Pons (tissue), 1 donor: ENCODE measurements around the gene SP100.
"Not testable (repeated sequence)": the region's sequence is repeated elsewhere in the genome, so short reads cannot be mapped to it uniquely, and the experiment has no call there.

Experiments
- DNase-seq: peaks from one replicate; pipeline ENCODE4 v3.0.0-alpha.2; 2016; ENCODE audit warnings: low spot score

SP100 gene

GRCh38 chr2:230416061-230416721, at the start of gene SP100:
SP100 (plus strand) TSS chr2:230416201; CDS start chr2:230416297, 96 bp downstream.
- peak; percentile 59 for DNase-seq

DNA sequence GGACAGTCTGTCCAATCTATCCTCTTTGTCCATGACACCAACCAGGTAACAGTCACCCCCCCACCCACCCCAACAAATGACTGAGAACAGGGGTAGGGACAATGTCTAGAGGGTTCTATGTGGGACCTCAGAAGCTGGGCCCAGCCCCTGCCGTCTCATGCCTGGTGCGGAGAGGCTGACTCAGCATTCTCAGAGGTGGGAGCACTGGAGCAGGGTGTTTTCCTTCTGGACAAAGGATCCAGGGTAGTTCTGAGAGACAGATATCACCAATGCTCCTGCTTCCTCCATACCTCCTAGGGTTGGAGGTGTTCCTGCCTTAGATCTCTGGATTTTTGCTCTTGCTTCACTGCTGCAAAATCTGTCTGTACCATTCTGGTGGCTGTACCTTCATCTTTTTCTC, 33.9 kb upstream of the SP100 start:
- no peak for DNase-seq

DNA sequence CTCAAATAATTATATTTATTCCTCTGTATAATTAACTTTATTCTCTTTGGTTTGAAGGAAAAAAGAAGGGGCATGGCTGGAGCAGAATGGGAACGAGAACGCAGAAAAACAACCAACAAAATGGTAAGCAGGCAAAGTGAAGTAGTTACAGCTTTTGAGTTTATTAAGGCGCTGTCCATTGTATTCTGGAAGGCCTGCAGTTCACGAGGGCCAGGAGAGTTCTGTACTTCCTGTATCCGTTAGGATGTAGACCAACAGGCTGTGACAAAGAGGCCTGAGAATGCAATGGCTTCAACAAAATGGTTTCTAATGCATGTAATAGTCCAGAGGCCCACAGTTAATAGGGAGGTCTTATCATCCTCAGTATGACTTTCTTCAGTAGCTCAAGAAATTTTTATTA, 32.5 kb upstream of the SP100 start:
- no peak for DNase-seq

GRCh38 chr2:230384986-230385385, 31.0 kb upstream of the SP100 start:
- no peak for DNase-seq

DNA sequence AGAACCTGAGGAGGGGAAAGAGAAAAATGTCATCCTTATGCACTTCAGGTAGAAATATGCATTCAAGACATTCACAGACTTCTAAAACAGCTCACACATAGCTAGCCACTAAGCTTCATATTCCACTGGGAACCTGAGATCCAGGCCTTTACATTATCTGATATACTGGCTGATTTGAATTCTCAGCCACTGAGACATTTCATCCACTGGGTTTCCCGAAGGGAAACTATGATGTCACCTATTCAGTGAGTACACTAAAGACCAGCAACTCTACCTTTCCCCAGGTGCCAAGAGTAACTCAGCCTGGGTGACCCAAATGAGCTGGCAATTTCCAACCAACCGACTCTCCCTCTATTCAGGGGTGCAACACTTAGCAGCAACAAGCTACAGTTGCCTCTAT, 21.7 kb upstream of the SP100 start:
- DNase-seq = no peak

DNA sequence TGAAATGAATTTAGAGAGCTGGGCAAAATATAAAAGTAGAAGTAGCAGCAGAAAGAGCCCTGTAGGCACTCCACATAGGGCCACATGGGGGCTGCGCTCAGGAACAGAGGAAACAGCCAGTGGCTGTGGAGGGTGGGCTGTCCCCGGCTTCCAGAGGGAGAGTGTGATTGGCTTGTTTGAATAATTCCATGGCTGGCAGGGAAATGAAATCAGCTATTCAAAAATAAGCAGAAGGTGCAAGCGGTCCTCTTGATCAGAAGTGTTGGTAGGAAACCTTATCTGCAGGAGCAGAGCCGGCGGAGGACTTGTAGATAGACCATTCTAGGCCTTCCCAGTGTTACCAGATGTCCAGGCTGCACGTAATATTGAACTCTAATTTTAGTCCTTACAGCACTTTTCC, 17.3 kb upstream of the SP100 start:
- not testable (repeated sequence) for DNase-seq

DNA sequence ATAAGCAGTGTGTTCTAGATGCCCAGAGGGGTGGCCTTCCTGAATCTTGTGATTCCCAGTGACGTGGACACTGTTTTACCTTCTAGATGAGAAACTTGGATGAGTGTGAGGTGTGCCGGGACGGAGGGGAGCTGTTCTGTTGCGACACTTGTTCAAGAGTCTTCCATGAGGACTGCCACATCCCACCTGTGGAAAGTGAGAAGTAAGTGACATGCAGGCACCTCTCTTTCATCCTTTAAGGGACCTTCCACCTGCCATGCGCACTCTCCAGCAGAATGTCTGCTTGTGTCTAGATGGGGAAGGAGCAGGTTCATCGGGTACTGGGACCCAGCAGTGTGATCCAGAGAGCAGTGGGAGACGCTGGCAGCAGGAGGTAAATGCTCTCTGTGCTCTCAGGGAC, 16.0 kb upstream of the SP100 start:
- no peak for DNase-seq

DNA sequence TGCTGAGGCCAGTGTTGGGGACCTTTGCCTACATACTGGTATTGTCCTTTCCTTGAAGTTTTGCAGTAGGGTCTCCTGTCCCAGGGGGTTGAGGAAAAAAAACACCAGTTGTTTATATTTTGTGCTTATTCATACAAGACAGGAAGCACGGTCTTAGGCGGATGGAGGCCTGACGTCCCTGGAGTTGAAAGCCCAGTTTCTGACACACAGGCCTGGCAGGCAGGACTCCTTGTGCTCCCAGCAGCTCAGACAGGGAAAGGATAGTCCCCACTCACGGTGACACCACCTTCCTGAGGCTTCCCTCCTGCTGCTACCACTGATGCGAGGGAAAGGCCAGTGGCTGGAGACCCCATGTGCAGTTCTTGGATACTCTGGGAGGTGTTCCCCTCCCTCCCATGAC, 15.5 kb upstream of the SP100 start:
- no peak for DNase-seq

DNA sequence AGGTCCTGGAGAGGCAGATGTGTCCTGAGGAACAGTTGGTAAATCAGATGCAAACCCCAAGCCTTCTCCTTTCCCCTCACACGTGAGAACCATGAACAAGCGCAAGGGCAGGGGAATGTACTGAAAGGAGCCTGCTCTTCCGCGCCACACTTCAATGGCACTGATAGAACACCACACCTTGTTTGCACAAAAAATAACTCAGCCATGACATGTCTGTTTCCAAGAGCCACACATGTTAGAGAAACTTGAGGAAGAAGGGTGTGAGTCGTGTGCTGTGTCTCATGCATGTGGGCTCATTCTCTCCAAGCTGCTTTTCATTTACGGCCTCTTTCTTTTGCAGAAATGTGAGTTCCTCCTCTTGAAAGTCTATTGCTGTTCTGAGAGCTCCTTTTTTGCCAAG, 15.0 kb upstream of the SP100 start:
- not testable (repeated sequence) for DNase-seq

DNA sequence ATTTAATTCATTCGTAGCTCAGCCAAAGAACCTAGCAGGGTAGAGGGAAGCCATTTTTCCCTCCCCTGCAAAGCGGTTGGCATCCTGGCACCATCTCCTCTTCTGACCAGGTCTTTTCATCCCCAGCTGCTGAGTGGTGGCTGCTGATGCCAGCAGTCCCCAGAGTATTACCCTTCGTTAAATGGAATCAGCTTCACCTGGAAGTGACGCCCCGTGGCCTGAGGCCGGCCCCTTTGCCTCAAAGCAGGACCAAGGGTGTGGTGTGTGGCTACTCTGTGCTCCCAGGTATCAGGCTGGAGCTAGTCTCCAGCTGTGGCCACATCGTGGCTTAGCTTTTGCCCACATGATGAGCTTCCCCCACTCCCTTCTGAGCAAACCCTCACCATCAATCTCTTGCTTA, 12.3 kb upstream of the SP100 start:
- DNase-seq = no peak

DNA sequence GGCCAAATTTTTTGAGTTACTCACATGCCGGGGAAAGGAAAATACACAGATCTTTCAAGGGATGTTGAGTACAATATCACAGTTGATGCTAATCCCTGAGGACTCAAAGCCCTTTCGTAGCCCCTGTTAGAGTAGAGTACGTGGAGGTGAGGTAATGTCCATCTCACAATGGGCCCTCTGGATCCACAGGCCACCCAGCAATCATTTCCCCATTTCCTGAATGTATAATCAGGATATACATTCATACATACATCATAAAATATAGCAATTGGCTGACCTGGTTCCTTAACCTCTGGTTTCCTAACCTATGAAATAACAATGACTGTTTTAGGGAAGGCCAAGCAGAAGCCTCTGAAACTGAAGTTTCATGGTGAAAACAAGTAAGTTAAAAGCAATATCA, 10.2 kb upstream of the SP100 start:
- no peak for DNase-seq

DNA sequence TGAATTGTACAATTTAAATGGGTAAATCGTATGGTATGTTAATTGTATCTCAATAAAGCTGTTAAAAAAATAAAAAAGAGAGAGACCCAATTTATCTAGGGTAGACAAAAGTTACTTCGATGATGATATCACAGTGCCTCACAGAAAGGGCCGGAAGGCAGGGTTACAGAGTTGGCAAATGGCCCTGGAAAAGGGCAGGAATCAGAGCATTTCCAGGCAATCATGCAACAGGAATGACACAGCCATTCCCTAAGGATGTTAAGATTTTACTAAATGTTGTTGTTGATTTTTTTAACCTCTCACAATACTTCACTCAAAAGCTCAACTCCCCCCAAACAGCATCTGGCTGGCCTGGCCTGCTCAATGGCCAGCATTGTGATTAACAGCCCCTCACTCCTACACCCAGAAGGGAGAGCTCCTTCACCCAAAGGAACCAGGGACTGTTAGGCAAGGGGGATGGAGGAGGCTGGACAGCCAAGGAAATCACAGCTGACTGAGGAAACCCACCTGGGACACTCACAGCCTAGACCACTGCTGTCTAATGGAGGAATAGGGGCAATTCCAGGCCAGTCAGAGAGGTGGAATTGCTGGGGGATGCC, 7.7 kb upstream of the SP100 start:
- no peak for DNase-seq

DNA sequence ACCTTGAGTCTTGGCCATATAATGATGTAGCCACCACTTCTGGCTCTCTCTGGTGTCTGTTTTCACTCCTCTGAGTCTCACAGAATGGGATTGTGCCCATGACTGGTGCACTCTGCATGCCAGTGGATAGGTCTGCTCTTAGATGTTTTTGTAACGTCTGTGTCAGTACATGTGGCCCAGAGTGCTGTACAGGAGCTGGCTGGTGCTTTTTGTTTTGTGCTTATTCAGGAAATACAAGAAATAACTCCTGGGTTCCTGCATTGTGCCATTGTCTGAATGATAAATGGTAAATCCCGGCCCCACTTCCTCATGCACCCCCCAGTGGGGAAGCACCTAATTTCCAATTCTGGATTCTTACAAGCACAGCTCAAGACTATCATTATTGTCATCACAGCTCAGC, 6.7 kb upstream of the SP100 start:
- not testable (repeated sequence) for DNase-seq

- no peak for DNase-seq
Measured at GRCh38 chr2:230410263-230410662, 5.7 kb upstream of the SP100 start.

- DNase-seq = peak; percentile 77
Measured at GRCh38 chr2:230410861-230411569, 5.0 kb upstream of the SP100 start.

DNA sequence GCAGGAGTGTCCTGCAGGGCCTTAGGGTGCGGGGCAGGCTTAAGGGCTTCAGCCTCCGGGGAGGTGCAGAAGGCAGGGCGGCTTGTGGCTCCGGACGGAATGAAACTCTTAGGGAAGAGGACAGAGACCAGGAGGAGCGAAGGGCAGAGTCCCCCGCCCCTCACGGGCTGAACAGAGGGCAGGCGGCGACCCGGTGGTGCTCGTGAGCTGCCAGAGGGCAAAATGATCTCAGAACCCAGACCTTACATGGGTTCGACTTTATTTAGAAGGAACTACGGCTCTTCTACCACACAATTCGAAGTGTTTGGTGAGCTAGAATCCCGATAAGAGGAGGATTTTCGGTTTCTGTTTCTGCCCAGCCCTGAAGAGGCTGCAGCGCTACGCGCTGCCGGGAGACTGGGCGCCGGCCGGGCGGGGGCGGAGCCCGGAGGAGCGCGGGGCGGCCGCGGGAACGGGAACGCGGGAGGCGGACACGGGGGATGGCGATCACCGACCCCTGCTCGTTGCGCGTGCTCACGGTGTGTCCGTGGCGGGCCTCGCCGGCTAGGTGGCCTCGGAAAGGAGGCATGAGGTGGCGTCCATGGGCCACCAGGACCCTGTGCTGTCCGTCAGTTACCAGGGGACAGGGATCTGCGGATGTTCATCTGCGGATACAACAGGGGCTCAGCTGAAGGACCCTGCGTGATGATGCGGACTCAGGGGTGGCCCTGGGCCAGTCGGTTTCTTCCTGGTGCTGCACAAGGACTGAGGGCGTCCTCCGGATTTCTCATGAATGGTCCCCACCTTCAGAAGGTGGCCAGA, 4.2 kb upstream of the SP100 start:
- peak; percentile 55 for DNase-seq

- DNase-seq = no peak
Measured at GRCh38 chr2:230412371-230412711, 3.7 kb upstream of the SP100 start.

DNA sequence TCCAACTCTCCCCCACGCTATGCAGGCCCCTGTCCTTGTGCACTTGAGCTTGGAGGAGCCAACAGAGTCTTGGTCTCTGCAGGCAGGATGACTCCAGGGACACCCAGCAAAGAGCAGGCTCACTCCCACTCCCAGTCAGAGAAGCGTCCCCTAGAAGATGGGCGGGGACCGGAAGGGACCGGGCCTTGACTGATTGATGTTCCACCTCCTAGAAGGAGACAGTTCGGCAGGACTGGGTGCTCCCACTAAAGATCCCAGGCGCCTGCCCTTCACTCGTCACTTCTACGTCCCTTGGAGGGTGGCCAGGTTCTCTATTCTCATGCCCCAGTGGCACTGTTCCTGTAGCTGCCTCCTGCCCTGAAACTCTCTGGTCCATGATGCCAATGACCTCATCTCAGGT, 3.2 kb upstream of the SP100 start:
- DNase-seq = no peak

DNA sequence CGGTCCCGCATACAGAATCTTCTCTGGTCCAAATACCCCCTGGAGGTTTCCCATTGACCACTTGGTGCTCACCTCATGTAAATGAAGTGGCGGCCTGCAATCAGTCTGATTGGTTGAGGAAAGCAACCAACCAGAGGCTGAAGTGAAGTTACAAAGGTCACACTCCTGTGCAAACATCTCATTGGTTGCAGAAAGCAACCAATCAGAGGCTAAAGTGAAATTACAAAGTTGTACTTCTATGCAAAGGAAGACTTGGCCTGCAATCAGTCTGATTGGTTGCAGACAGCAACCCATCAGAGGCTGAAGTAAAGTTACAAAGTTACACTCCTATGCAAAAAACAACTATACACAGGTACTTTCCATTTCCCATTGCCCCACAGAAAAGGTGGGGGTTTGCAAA, 2.5 kb upstream of the SP100 start:
- DNase-seq = no peak

DNA sequence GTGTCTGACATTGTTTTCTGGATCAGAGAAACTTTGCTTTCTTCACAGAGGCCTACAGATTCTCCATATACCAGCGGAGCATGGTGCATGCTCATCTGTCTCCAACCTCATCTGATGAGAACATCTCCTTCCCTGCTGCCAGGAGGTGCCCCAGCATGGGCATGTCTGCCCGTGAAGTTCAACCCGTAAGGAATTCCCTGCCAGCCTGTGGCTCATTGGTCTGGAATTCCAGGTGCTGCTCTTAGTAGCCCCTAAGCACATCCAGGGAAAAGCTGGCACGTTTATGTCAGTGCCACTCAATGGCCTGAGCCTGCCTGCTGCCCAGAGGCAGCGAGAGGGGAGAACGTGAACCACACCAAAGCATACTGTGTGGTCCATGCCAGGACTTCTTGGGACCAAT, 1.7 kb upstream of the SP100 start:
- DNase-seq = no peak

DNA sequence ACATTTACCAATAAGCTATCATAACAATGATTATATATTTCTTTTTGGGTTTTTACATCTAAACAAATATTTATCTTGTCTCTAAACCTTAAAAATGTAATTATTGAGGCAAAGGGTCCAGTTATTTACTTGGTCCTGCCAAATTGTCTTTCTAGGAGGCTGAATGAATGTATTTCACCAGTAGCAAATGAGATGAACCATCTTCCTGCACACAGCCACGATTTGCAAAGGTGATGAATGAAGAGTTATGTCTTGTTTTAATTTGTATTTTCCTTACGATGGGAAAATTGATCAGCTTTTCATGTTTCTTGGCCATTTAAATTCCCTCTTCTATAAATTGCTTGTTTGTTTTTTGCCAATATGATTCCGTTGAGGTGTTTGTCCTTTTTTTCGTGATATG, 1.4 kb downstream of the SP100 start:
- DNase-seq = no peak

DNA sequence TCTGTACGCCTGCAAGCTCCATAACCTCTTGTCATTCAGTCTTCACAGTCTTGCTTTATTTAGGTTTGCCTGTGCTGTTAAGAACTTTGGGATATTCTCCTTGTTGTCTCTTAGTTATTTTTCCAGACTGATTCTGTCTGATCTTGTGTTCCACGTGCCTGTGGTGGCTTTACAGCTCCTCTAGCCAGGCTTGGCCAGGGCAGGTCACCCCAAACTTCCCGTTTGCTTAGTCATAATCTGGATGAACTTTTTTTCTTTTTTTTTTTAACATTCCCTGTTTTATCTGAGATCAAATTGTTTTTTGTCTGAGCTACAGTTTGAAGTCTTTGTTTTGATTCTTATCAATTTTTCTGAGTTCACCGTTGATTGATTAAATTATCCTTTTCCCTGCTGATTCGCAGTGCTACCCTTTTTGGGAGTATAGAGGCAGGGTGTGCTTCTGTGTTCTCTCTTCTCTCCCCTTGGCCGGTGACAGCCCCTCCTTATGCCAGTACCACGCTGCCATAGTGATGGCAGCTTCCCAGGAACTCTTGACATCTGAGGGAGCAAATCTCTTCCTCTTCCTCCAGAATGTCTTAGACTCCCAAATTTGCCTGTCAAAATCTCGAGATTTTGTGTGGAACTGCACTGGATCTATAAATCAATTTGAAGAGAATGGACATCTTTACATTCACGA, 2.5 kb downstream of the SP100 start:
- no peak for DNase-seq
